CD4-positive, alpha-beta T cell treated with Interferon alpha-2 for 1 hour (primary cell): ENCODE results near the gene LMLN.
"Not testable (repeated sequence)": the region's sequence is repeated elsewhere in the genome, so short reads cannot be mapped to it uniquely, and the experiment has no call there.

Experiments used
- DNase-seq, 2 donors: peaks; one replicate each; pipeline ENCODE4 v3.0.0-alpha.2; 2020 to 2022

LMLN gene

DNA sequence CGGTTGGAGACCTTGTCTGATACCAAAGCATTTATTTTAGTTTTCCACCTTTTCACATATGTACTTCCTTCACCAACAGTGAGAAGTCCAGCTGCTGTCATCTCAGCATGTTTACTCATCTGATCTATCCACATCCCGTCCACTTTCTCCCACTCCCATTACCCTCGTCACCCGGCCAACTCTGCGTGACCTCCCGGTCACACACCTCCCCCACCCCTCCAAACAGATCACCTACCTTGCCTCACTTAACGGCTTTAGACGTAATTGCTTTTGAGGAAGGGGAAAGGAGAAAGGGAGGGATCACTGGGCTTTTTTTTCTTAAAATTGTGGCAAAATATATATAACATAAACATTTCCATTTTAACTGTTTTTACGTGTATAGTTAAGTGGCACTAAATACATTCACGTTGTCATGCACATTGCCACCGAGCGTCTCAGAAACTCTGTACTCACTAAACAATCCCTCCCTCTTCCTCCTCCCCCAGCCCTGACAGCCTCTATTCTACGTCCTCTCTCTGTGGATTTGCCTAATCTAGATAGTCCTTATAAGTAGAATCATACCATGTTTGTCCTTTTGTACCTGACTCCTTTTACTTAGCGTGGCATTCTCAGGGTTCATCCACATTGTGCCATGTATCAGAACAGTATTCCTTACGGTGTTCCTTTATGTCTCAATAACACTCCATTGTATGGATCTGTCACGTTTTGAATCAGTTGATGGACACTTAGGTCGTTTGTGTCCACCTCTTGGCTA, 67.2 kb downstream of the LMLN start:
- no peak for DNase-seq

DNA sequence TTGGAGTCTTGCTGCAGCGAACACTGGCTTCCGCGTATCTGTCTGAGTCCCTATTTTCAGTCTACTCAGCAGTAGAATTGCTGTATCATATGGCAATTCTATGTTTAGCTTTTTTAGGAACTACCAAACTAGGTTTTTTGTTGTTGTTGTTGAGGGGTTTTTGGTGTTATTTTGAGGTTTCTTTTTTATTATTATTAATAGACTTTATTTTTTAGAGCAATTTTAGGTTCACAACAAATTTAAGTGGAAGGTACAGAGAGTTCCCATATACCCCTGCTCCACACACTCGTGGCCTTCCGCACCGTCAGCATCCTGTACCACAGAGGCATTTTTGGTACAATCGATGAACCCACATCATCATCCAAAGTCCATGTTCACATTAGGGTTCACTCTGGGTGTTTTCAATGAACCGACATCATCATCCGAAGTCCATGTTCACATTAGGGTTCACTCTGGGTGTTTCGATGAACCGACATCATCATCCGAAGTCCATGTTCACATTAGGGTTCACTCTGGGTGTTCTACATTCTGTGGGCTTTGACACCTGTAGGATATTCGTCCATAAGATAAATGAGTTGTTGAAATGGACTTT, 67.9 kb downstream of the LMLN start:
- DNase-seq = no peak

DNA sequence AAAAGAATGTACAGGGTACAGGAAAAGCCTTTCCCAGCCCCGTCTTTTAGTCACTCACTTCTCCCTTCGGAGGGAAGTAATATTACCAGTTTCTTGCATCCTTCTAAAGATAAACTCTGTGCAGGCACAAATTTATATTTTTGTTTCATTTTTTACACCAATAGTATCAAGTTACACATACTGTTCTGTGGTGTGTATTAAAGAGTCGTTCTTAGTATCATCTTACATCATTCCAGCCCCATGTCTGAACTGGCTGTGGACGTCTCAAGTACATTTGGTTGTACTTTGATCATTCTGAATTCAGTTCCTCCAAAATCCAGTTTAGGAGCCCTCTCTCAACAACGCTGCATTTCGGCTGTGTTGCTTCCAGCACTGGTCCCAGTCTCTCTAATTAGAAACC, 68.7 kb downstream of the LMLN start:
- no peak for DNase-seq

DNA sequence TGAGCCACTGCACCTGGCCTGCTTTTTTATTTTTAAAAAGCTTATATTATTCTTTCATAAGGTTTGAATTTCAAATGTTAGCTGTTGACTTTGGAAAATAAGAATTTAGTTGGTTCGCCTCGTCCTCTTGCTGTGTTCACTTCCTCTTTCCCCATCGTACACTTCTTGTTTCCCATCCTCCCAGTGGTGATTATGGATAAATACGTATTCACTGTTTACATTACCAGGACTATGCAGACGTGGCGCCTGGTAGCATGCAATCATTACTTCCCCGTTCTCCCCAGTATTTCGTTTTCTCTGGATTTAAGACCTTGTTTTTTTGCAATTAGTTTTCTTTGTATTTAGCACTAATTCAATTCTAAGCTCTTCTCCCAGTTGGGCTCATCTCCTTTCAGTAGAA, 70.1 kb downstream of the LMLN start:
- DNase-seq = no peak

DNA sequence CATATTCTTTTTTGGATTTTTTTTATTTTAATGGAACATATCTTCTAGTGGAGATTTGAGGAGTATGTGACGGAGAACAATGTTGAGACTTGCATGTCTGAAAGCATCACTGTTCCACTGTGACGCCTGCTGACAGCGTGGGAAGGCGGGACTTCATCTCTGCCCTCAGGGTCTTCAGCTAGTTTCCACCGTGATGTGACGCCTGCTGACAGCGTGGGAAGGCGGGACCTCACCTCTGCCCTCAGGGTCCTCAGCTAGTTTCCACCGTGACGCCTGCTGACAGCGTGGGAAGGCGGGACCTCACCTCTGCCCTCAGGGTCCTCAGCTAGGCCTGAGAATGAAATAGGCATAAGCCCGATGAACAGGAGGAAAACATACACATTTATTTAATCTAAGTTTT, 70.7 kb downstream of the LMLN start:
- DNase-seq = no peak

DNA sequence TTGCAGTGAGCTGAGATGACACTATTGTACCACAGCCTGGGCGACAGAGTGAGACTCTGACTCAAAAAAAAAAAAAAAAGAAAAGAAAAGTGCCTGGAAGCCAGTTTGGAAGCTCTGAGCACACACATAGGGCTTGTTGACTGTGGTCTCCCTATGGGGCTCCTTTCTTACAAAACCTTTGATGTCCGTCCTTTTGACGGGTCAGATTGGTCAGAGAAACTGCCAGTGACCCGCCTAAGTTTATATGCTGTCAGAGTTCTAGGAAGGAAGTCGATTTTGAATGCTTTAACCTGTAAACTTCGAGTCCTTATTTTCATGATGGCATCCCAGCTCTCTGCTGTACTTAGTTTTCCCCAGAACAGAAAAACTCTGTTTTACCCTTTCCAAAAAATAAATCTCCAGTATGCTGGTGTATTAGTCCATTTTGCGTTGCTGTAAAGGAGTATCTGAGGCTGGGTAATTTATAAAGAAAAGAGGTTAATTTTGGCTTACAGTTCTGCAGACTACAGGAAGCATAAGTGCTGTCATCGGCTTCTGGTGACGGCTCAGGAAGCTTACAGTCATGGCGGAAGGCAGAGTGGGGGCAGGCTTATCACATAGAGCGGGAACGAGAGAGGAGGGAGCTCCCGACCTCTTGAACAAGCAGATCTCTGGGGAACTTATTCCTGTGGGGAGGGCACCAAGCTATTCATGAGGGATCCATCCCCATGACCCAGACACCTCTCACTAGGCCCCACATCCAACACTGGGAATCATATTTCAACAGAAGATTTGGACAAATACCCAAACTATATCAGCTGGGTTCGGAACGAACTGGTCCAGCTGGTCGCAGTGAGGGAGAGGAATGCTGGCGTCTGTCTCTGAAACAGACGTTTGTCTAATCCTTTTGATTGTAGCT, 72.3 kb downstream of the LMLN start:
- no peak for DNase-seq

DNA sequence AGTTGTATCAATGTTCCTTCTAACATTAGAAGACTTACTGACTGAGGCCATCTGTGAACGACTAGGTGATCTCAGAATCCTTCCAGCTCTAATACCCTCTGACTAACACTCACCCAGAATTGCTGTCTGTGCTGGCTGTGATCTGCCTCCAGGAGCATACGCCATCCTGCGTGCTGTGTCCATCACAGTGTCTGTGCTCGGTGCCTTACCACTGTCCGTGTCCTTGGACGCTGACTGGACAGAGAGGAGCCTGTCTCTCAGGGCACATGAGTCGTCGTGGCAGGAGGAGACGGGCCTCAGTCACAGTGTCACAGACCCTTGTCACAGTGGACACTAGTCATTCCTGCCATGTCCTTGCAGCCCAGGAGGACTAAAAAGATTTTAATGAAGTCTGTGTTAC, 83.1 kb downstream of the LMLN start:
- DNase-seq = no peak

DNA sequence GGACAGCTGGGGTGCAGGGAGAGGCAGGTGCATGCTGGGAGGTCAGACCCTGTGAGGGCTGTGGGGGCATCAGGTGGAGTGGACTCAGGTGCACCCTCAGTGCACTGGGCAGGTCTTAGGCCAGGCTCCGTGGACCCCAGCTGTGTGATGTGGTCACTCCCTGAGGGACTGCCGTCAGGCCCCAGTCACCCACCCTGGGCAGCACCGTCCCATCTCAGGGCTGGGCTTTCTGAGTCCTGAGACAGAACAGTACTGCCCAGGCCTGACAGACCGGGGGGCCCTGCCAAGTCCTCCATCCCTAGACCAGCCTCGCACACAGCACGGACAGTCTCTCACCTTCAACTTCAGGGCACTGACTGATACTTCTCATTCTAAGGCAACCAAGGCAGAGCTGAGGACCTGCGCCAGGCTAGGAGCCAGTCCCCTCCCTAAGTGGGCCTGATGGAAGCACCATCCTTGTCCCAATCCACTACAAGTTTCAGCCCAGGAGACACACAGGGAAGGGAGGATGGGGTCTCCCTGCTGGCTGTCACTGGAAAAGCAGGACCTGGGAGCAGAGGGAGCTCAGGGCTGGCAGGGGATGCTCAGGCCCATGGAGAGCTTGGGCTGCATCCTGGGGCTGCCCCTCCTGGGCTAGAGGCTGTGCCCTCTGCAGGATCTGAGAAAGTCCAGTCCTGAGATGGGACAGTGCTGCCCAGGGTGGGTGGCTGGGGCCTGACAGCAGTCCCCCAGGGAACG, 86.3 kb downstream of the LMLN start:
- no peak for DNase-seq

DNA sequence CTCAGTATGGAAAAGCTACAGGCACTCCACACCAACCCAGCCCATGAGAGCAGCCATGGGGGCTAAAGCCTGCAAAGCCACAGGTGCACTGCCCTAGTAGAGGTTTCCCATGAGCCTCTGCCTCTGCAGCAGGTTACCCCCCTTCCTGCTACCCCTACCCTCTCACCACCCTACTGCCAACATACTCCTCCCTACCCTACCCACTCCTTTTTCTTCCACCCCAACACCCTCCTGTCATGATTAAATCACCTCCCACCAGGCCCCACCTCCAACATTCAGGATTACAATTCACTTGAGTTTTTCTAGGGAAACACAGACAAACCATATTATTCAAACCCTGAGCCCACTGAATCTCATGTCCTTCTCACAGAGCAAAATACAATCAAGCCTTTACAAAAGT, 88.4 kb downstream of the LMLN start:
- no peak for DNase-seq

DNA sequence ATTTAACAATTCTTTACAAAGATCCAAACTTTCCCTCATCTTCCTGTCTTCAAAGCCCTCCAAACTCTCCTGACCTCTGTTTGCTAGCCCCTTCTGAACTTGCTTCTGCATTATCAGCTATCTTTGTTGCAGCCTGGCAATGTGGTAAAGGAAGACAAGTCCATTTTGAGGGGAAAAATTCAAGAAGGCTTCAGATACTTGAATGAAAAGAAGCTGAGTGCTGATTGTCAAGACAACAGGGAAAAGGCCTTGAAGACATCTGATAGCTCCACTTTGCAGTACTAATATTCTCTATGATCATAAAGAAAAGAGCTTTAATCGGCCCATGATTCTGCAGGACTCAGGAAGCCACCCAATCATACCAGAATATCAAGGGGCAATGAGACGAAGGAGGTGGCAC, 91.8 kb downstream of the LMLN start:
- no peak for DNase-seq

DNA sequence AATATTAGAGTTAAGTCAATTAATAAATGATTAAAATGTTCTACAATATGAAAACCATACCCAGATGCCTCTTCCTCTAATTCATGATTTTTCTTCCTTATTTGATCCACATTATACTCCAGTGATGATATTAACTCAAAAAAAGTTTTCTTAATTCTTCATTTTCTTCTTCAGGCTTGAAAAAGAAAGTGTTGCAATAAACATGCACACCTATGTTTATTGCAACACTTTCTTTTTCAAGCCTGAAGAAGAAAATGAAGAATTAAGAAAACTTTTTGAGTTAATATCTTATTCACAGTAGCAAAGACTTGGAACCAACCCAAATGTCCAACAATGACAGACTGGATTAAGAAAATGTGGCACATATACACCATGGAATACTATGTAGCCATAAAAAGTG, 93.4 kb downstream of the LMLN start:
- not testable (repeated sequence) for DNase-seq

DNA sequence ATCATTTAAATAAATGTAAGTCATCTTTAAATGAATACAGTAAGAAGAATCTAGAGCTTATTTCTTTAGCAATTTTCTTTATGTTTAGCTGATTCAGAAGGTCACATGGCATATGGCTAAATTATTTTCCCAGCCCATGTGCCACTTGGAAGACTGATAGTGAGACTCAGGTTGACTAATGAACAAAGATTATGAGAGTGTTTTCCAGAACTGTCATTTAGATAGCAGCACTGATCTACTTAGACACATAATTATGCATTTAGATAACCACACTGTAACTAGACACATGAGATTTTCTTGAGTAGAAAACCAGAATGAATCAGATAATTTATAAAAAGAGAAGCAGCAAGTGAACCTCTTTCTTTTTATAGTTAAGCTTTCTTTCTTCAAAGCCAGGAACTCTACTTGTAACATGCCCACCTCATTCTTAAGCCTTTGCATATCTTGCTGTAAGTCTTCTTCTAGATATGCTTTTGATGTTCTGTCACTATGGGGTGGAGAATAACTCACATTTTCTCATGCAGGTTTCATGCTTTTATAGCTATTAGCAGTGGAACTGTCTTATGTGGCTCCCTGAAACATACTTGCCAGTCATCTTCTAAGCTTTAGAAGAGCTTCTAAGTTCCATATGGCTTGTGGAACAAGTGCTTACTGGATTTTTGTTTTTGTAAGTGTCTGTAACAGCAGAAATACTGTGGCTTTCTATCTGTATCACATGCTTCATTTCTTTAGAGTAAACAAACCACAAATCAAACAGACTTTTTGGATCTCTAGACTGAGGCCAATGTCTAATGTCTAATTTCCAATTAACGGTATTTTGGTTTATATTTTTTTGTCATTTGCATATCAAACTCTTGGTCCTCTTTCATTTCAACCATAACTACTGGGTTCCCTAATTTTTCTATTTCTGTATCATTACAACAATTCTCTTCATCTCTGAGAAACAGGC, 101.4 kb downstream of the LMLN start:
- DNase-seq = no peak

DNA sequence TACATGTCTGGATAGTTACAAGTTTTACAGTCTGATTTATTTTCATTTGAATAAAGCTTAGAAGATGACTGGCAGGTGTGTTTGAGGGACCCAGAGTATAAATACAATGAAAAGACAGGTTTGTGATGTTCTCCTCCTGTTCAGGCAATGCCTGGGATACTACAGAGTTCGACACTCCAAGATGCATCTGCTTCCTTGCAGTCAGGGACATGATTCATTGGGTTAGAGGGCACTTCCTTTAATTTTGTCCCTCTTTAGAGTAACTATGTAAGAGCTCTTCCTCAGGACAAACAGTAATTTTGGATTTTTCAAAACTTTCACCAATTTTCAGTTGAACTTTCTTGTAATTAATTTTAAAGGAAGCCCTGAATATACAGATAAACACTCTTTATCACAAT, 102.0 kb downstream of the LMLN start:
- no peak for DNase-seq

DNA sequence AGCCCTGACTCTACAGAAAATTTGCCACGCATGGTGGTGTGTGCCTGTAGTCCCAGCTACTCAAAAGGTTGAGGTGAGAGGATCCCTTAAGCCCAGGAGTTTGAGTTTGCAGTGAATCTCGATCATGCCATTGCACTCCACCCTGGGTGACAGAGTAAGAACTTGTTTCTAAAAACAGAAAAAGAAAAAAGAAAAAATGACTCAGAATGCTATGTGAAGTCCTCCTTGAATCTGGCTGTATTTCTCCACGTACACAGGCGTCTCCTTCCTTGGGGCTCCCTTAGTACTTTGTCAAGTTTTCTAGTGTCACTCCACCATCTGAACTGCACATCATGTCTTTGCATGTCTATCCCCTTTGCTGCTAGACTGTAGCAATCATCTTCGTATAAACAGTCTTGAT, 104.4 kb downstream of the LMLN start:
- no peak for DNase-seq

DNA sequence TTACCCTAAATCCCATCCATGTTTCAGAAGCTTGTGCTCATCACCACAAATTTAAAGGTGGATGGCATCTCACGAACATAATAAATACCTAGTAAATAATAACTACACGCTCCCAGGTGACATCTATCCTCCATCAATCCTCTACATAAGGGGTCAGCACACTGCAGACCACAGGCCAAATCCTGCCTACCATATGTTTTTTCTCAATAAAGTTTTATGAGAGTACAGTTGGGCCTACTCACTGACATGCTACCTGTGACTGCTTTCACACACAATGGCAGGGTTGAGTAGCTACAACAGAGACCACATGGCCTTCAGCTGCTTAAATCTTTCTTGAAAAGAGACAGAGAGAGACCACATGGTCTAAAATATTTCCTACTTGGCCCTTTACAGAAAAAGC, 105.9 kb downstream of the LMLN start:
- no peak for DNase-seq

DNA sequence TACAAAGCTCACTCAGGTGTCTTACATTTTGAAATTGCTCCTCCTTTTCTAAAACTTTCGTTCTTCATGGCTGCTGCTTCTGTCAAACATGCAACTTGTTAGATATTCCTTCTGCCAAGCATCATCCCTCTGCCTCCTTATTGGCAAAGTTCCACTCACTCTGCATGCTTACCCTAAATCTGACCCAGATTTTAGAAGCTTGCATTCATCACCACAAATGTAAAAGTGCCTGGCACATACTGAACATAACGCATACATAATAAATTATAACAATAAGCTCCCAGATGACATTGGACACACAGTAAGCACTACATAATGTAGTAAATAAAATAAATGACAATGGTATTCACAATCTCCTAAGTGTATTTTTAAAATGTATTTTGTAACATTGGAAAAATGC, 107.4 kb downstream of the LMLN start:
- no peak for DNase-seq

DNA sequence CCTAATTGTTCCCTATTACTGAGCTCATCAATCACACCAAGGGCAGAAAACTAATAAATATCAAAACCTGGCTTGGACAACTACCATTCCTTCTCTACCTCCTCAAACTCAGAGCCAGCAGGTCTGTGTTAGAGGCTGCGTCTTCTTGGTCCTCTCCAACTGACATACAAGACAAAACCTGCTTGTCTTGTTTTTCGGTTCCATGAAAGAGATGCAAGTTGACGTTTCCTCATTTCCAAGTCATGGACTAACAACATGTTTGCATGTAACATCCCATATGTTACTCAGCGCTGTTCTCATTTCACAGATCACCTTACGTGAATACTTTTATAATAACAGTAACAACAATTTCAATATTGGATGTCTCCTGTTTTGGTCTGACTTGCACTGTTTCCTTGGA, 110.9 kb downstream of the LMLN start:
- no peak for DNase-seq

DNA sequence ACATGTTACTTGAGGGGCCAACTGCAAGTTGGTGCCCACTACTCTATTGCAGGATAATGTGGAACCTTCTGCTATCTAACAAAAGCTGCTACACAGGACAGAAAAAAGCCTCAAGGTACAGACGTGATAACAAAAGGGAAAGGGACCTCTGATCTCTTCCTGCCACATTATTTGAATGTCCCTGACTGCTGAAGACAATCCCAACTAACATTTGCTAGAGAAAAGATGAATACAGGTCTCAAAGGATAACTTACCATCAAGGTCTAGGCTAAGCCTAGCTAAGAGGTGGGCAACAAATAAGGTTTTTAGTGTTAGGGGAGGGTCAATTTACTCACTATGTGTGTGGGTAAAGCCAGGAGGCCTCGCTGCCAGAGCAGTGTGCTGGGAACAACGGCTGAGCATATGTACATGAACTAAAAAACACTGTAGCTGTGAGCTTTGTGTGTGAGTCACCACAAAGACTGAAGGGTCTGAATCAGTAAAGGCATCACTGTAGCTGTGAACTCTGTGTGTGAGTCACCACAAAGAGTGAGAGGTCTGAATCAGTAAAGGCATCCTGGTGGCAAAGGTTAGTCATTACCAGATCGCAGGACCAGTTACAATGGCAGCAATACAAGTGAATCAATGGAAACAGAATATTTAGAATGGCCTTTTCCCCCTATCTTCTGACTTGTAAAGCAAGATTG, 111.7 kb downstream of the LMLN start:
- peak in 1 of 2 donors; percentile 57 for DNase-seq

DNA sequence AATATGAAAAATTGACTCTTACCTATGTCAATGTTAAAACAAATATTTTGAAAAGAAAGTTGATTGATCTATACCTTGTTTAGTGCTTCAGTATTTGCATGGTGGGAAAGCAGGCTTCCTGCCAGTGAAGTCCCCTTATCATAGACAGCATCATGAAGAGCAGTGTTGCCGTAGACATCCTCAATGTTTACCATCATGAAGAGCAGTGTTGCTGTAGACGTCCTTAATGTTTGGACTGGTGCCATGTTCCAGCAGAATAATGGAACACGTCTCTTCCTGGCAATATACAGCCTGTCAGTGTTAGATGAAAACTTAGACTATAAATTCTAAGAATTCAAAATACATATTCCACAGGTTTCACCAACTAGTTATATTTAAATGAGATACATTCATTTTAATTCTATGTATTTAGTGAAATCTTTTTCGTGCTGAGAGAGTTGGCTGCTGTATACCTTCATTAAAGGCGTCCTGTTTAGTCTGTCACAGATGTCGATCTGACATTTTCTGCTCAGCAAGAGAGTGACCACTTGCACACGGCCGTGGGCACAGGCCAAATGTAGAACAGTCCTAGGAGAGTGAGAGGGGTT, 116.8 kb downstream of the LMLN start:
- DNase-seq = no peak

DNA sequence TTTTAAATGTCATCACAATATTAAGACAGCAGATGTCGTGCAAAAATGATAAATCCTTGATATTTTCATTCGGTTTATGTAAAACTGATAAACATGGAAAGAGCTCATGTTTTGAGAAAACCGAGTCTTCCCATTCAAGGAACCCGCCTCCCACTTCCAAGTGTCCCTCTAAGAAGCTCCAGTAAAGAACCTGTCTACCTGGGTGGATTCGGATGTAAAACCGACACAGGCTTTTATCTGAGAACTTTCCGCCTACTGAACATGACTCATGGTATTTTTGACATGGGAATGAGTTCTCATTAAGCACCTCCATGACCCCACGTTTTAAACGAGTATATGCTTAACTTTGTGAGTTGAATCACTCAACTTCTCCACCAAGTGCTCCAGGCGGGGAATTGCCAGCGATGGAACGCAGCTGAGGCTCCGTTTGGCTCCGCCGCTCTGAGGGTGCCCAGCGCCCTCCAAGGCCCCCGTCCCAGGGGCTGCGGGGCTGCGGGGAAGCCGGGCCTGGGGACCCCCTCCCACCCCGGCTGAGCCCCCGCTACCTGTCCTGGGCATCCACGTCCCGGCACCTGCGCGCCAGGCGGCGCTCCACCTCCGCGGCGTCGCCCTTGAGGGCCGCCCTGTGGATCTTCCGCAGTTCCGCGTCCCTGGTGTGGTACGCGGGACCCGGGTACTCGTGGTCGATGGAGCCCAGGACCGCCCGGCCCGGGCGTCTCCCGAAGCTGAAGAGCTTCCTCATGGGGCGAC, 119.9 kb downstream of the LMLN start:
- DNase-seq = peak in 1 of 2 donors; percentile 28
